Endodermal cell (in vitro differentiated cells): ENCODE results near the gene ABCB11. TPM values are rescaled to one million over a fixed set of nuclear protein-coding genes. Genes with fewer than 3 reads are reported as not detected.
"Not testable (repeated sequence)": the region's sequence is repeated elsewhere in the genome, so short reads cannot be mapped to it uniquely, and the experiment has no call there.

ENCODE experiments used
- DNase-seq: peaks from one replicate; pipeline ENCODE4 v3.0.0-alpha.2; 2017
- H3K27ac ChIP-seq: 2 replicates; pipeline ENCODE4 v1.5.1; 2013; ENCODE audit warnings: mild to moderate bottlenecking, low read depth, low read length, moderate library complexity
- H3K27me3 ChIP-seq: 2 replicates; pipeline ENCODE4 v1.6.1; 2013; ENCODE audit warnings: mild to moderate bottlenecking, low read length, moderate library complexity; ENCODE audit not compliant: insufficient read depth, control insufficient read depth, poor library complexity, severe bottlenecking
- H3K36me3 ChIP-seq: 2 replicates; pipeline ENCODE4 v1.7.0; 2013; ENCODE audit warnings: mild to moderate bottlenecking, low read length, moderate library complexity; ENCODE audit not compliant: control insufficient read depth, insufficient read depth
- H3K4me1 ChIP-seq: one replicate; pipeline ENCODE4 v1.7.0; 2013; ENCODE audit warnings: low read length; ENCODE audit not compliant: control insufficient read depth, insufficient read depth
- H3K4me3 ChIP-seq: 2 replicates; pipeline ENCODE4 v1.5.1; 2013; ENCODE audit warnings: mild to moderate bottlenecking, low read length, moderate library complexity
- H3K9ac ChIP-seq: 2 replicates; pipeline ENCODE4 v1.6.1; 2013; ENCODE audit warnings: mild to moderate bottlenecking, low read length, moderate library complexity; ENCODE audit not compliant: poor library complexity, severe bottlenecking; ENCODE audit errors: extremely low read depth
- H3K9me3 ChIP-seq: 2 replicates; pipeline ENCODE4 v1.6.1; 2013; ENCODE audit warnings: mild to moderate bottlenecking, low read length, moderate library complexity; ENCODE audit not compliant: control insufficient read depth
- H3K27ac Mint-ChIP-seq: 2 replicates; pipeline ENCODE4 v1.8.0; 2020; ENCODE audit warnings: mixed read lengths
- H3K27me3 Mint-ChIP-seq: 2 replicates; pipeline ENCODE4 v1.8.0; 2021; ENCODE audit warnings: mild to moderate bottlenecking, mixed read lengths; ENCODE audit not compliant: insufficient read depth
- H3K36me3 Mint-ChIP-seq: 2 replicates; pipeline ENCODE4 v1.8.0; 2020; ENCODE audit warnings: low read depth, mixed read lengths
- H3K4me1 Mint-ChIP-seq: 2 replicates; pipeline ENCODE4 v1.8.0; 2020; ENCODE audit warnings: mixed read lengths
- H3K4me3 Mint-ChIP-seq: 2 replicates; pipeline ENCODE4 v1.8.0; 2020; ENCODE audit warnings: mild to moderate bottlenecking, moderate library complexity, mixed read lengths
- H3K9me3 Mint-ChIP-seq: 2 replicates; pipeline ENCODE4 v1.8.0; 2020; ENCODE audit warnings: mild to moderate bottlenecking, mixed read lengths
- CTCF ChIP-seq: fragments of 200-600 bp; sonication (generic); conservative IDR thresholded peaks from 2 replicates; pipeline ENCODE4 v1.5.0; 2021; ENCODE audit warnings: antibody characterized with exemption, mild to moderate bottlenecking
- WGBS, 2 experiments: methylation state at CpG; one replicate each; pipeline versions ENCODE4 v1.1.5 to v1.1.7; 2013; ENCODE audit warnings: missing lambda C conversion rate in 2 of 2, mixed read lengths in 1 of 2; ENCODE audit not compliant: insufficient coverage in 1 of 2, insufficient read length in 1 of 2; 5-methylcytosine and 5-hydroxymethylcytosine counted together
- total RNA-seq, 2 donors: library from RNA; stranded (reverse); fragmentation: NEBNext Ultra II Directional in 1 of 2; extraction: Animal tissue kit (Norgen Biotek cat#: 25700) in 1 of 2; gene quantifications; 2 replicates in 1 of 2; 3 replicates in 1 of 2; pipeline ENCODE4 v1.2.1, GENCODE V29; 2021

ABCB11 gene
- total RNA-seq, 2 donors from 2014 or later, result 0.04 TPM

DNA sequence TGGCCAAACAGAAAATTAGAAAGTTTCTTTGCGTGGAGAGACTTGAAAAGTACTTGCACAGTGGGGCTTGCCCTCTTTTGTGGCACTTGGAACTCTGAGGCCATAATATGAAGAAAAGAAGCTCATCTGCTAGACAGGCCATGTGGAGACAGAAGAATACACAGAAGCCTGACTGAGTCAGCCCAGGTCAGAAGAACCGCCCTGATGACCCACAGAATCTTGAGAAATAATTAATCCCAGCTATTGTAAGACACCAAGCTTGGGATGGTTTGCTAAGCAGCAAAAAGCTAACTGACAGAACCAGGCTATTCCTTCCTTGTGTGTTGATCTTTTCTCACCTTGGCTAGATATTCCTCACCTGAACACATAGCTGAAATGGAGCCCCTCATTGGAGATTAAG, 96.3 kb downstream of the ABCB11 start:
- no peak overlapping the region for H3K4me3 ChIP-seq
- TF ChIP-seq CTCF, result no peak
- H3K9me3 ChIP-seq, result no peaks in the 10 kb centered on the region
- peaks cover 5% of the 10 kb centered on the region for H3K4me1 ChIP-seq
- H3K36me3 Mint-ChIP-seq, result no peaks in the 10 kb centered on the region
- 82 to 93% methylated on average over 2 of the region's 2 CpGs for WGBS, 2 experiments
- peaks cover 18% of the 10 kb centered on the region for H3K4me1 Mint-ChIP-seq
- DNase-seq, result no peak
- H3K27me3 Mint-ChIP-seq, result no peaks in the 10 kb centered on the region
- peaks cover 5% of the 10 kb centered on the region for H3K9me3 Mint-ChIP-seq
- no peak overlapping the region for H3K9ac ChIP-seq
- no peaks in the 10 kb centered on the region for H3K27me3 ChIP-seq
- H3K27ac Mint-ChIP-seq, result no peak overlapping the region
- no peak overlapping the region for H3K27ac ChIP-seq
- H3K4me3 Mint-ChIP-seq, result no peak overlapping the region
- no peaks in the 10 kb centered on the region for H3K36me3 ChIP-seq

- H3K27ac Mint-ChIP-seq, H3K4me3 Mint-ChIP-seq, H3K27ac ChIP-seq, H3K9ac ChIP-seq, H3K4me1 ChIP-seq, H3K27me3 ChIP-seq, H3K27me3 Mint-ChIP-seq, H3K36me3 ChIP-seq, H3K36me3 Mint-ChIP-seq, H3K4me3 ChIP-seq, H3K9me3 Mint-ChIP-seq, H3K9me3 ChIP-seq, DNase-seq: not testable (repeated sequence)
- H3K4me1 Mint-ChIP-seq, result peaks cover 18% of the 10 kb centered on the region
- WGBS, 2 experiments, result 93 to 100% methylated on average over 1 to 4 of the region's 4 CpGs
Measured at GRCh38 chr2:168932174-168932573, 99.0 kb downstream of the ABCB11 start.

GRCh38 chr2:168930242-168930641, 100.9 kb downstream of the ABCB11 start:
- no peaks in the 10 kb centered on the region for H3K36me3 ChIP-seq
- no peaks in the 10 kb centered on the region for H3K27me3 Mint-ChIP-seq
- 95% methylated on average over 1 of the region's 1 CpG; no CpG with 5 or more reads in 1 of the 2 experiments for WGBS, 2 experiments
- H3K36me3 Mint-ChIP-seq, result no peaks in the 10 kb centered on the region
- H3K4me1 ChIP-seq, result no peaks in the 10 kb centered on the region
- H3K4me3 Mint-ChIP-seq, result no peak overlapping the region
- TF ChIP-seq CTCF, result no peak
- H3K27ac Mint-ChIP-seq, result no peak overlapping the region
- no peak overlapping the region for H3K4me3 ChIP-seq
- no peak overlapping the region for H3K27ac ChIP-seq
- H3K9me3 ChIP-seq, result no peaks in the 10 kb centered on the region
- H3K27me3 ChIP-seq, result no peaks in the 10 kb centered on the region
- no peak overlapping the region for H3K9ac ChIP-seq
- peaks cover 5% of the 10 kb centered on the region for H3K9me3 Mint-ChIP-seq
- peaks cover 5% of the 10 kb centered on the region for H3K4me1 Mint-ChIP-seq
- no peak for DNase-seq

DNA sequence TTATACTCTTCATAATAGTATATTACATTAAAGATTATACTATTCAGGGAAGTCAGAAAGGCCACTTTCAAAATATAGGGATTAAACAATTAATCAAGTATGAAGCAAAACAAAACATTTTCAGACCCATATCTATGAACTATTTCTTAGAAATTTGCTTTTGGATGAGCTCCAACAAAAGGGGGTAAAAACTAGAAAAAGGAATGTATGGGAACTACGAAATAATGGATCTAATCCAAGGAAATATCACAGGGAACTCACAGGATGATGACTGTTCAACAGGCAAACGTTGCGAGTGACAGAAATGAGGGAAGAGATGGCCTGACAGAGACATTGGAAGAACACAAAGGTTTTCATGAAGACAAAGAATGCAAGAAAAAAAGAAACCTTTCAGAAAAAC, 102.1 kb downstream of the ABCB11 start:
- DNase-seq, result no peak
- H3K4me1 Mint-ChIP-seq, result no peaks in the 10 kb centered on the region
- H3K36me3 Mint-ChIP-seq, result no peaks in the 10 kb centered on the region
- no peaks in the 10 kb centered on the region for H3K27me3 ChIP-seq
- no peak overlapping the region for H3K27ac ChIP-seq
- peaks cover 5% of the 10 kb centered on the region for H3K9me3 Mint-ChIP-seq
- H3K4me3 ChIP-seq, result no peak overlapping the region
- WGBS, 2 experiments, result 86 to 96% methylated on average over 2 to 3 of the region's 3 CpGs
- no peak overlapping the region for H3K9ac ChIP-seq
- H3K4me1 ChIP-seq, result no peaks in the 10 kb centered on the region
- no peaks in the 10 kb centered on the region for H3K27me3 Mint-ChIP-seq
- no peaks in the 10 kb centered on the region for H3K9me3 ChIP-seq
- no peak for TF ChIP-seq CTCF
- no peaks in the 10 kb centered on the region for H3K36me3 ChIP-seq
- no peak overlapping the region for H3K27ac Mint-ChIP-seq
- no peak overlapping the region for H3K4me3 Mint-ChIP-seq
